Stimulated activated CD4-positive, alpha-beta T cell treated with anti-CD3 and anti-CD28 coated beads, Interleukin-4, amount 100 ng/mL, for 48 hours (primary cell): ENCODE results near the gene ARNT2.
"Not testable (repeated sequence)": the region's sequence is repeated elsewhere in the genome, so short reads cannot be mapped to it uniquely, and the experiment has no call there.

ENCODE experiments used
- DNase-seq, 2 donors: peaks; one replicate each; pipeline ENCODE4 v3.0.0-alpha.2; 2020; ENCODE audit warnings: low read depth in 2 of 2

ARNT2 gene

DNA sequence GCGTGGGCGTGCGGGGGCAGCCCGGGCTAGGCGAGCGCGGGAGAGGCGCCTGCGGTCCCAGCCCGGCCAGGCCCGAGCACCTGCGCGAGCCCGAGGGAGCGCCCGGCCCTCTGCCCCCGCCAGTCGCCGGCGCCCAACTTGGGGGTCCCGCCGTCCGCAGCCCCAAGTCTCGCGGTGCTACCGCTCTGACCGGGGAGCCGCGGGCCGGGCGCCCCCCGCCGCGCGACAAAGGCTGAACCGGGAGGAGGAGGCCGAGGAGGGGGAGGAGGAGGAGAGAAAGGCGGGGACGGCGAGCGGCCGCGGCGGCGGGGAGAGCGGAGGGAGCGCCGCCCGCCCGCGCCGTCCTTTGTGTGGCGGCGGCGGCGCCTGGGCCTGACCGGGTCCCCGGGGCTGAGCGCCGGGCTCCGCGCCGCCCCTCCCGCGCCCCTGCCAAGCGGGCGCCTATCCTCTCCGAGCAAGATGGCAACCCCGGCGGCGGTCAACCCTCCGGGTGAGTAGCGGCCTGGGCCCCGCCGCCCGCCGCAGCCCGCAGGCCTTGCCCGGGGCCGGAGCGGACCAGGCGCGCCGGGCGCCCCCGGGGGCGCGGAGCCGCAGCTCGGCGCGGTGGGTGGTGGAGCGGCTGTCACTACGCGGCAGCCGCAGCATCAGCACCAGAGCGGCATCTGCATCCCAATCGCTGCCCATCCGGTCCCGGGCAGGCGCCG lies at the start of gene ARNT2:
Gene ARNT2 (plus strand): TSS at position 326 of the 704 bp plus-strand sequence. CDS start 134 bp downstream, at position 460.
- DNase-seq, result no peak

DNA sequence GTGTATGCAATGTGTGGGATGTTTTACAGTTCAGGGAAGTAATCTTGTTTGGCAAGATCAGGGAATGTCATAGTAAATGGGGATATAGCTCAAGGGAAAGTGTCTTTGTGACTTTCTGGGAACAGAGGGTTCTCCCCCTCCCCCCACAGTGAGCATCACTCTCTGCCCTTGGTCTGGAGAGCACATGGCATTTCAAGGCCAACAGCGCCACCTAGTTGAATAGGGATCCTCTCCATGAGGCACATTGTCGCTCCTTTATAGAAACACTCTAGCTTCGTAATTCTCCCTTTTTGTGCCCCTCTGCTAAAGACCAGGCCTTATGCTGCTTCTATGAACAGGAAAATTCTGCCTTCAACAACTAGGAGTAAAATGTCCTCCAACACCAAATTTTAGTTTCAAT lies 37.1 kb upstream of the ARNT2 start:
- DNase-seq, result no peak

DNA sequence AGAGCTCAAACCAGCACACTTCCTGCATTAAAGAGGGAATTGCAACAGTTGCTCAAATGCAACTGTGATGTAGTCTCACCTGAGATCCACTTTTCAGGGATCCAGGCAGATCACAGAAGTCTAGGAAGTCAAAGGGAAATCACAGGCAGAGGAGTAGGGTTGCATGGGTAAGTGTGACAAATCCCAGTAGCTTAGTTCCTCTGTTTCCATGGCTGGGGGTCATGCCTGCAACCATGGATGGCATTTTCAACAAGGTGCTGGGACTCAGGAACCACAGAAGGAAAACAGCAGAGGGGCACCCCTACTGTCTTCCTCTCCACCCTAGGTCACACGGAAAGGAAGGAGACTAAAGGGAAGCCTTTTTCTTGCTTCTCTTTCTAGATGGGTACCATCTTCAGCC lies 36.5 kb upstream of the ARNT2 start:
- DNase-seq, result no peak

DNA sequence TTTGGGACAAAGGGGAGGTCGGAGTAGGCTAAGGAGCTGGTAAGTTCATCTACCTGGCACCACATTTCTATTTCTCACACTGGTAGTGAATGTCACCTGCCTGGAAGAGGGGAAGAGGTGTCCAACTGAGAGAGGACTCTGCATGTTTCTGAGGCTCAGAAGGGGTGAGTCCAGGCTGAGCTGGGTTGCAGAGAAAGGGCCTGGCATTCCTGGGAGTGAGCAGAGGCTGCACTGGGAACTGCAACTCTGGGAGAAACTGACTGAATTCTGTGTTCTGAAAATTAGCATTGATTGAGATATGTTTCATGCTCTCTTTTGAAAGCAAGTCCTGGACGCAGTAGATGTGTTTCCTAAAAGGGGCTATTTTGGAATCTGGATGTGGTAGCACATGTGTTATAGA lies 32.3 kb upstream of the ARNT2 start:
- DNase-seq, result no peak

DNA sequence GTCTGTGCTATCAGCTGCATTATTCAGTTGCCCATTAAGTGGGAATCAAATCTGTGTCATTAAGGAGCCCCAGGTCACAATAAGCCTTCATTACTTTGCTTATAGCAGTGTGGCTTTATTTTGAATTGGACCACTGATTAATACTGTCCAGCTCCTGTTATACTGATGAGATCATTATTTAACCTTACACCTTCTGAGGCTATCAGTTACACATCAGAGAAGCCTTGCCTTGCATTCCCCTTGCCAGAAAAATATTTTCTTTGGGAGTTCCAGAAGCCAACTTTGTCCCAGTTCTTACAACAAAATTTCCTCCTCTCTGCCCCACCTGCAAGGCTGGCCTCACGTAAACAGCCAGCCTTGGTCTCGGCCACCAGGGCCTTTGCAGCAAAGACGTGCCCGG lies 29.7 kb upstream of the ARNT2 start:
- no peak for DNase-seq

DNA sequence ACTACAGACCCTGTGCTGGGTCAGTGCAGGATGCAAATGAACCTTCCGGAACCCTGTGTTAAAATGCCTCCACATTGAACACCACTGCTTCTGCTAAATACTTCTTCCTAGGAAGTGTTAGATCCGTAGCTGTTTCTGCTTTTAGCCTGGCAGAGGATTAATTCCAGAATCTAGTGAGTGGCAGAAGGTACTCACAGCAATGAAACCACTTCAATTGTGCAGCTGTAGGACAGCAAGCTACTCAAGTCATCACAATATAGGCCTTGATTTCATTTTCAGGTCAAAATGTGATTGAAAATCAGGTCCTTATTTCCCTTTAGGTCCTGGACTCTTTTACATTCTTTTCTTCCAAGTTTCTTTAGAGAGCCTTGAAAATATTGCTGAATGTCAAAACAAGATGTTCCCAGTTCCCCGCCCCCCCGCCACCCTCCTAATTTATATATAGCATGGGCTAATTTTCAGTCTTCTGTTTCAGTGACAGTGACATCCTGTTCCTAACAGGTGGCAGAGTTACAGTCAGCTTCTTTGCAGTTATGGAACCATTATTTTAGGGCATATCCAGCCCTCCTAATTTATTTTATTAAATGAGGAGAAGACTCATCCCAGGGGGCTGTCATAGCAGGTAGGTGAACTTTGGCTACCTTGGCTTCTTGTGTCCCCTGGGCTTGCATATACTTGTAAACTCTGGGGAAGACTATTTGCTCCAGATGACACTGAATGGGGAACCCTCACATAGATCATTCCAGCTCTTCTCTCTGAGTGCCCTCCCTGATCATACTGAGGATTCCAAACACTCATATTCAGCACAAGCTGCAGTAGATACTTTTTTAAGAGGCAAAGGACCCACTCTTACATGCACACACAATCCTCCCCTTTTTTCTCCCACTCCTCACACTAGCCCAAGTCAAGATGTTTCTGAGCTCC lies 28.0 kb upstream of the ARNT2 start:
- no peak for DNase-seq

DNA sequence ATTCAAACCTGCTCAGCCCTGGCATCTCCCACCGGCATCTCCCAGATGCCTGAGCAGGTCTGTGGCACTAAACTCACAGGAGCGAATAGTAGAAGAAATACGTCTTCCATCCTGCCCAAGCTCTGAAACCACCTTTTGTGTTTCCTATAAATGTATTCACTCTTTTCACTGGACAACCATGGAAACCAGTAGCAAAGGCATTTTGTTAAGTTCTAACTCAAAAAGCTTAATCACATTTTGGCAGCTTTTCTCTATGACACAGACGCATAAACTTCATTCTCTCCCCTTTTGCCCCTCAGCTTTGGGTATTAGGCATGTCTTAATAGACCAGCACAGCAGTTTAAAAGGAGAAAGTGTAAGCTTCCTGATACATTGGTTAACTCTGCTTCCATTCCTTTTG lies 24.5 kb upstream of the ARNT2 start:
- DNase-seq, result no peak

DNA sequence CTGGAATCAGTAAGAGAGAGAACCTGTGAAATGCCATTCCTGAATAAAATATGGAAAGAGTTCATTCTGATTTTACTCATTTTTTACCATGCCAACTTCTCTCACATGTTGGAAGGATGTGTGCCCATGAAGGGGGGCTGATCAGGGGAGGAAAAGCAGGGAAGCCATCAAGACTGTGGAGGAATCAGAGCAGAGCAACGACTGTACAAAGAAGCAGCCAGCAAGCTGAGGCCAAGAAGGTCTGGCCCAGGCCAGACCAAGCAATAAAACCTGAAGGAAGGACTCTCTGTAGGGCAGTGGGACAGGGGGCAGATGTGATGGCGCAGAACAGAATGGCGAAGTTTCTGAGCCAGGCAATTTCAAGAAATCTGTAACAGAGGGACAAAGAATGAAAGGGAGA lies 24.0 kb upstream of the ARNT2 start:
- DNase-seq, result no peak

DNA sequence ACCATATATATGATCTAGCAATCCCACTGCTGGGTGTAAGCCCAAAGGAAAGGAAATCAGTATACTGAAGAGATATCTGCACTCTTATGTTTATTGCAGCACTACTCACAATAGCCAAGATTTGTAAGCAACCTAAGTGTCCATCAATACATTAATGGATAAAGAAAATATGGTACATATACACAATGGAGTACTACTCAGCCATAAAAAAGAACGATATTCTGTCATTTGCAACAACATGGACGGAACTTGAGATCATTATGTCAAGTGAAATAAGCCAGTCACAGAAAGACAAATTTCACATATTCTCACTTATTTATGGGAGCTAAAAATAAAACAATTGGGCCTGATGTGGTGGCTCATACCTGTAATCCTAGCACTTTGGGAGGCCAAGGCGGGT lies 21.9 kb upstream of the ARNT2 start:
- DNase-seq, result no peak

DNA sequence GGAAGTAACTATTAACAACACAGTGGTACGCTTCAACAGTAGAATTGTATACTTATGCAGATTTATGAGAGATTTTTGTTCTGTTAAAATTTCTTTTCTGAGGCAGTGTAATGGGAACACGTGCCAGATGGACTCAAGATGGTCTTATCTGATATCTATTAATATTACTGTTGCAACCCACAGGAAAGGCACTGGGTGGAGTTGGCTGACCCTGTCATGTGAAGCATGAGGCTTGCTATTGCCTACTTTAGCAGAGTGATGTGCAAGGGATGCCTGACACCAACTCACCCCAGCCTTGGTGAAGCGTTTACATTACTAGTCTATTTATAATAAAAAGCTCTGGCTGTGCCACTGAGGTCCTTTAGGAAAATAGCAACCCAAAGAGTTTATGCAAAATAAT lies 19.8 kb upstream of the ARNT2 start:
- DNase-seq, result no peak

DNA sequence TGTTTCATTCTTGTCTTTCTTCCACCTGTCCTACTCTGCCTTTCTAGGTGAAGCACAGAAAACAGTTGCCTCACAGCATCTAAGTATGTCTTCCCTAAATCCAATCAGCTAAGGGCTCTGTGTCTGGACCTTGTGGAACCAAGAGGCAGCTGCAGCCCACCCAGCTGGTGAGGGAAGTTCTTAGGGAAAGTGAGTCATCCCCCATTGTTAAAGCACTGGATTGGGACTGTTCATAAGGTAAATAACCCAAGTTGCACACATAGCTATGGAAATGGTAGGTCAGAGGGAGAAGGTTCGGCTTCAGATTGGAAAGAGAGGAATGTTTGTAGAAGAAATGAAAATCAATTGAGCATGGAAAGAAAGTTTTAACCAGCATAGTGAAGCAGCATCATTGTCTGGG lies 18.0 kb upstream of the ARNT2 start:
- DNase-seq, result no peak

DNA sequence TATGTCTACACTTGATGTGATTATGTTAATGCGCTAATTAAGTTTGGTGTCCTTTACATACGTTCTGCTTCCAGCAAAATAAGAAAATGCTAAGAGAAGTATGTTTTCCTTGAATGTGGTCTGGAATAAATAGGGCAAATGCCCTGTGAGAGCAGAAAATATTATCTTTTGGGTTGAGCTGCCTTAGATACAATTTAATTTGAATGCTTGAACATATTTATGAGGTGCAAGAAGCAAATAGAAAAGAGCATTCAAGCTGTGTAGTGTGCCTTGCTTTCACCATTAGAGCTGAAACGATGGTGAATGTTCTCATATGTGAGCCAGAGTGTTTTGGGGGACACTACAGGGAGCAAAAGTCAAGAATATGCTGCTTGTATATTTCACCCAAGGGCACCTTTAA lies 15.9 kb upstream of the ARNT2 start:
- DNase-seq, result no peak

DNA sequence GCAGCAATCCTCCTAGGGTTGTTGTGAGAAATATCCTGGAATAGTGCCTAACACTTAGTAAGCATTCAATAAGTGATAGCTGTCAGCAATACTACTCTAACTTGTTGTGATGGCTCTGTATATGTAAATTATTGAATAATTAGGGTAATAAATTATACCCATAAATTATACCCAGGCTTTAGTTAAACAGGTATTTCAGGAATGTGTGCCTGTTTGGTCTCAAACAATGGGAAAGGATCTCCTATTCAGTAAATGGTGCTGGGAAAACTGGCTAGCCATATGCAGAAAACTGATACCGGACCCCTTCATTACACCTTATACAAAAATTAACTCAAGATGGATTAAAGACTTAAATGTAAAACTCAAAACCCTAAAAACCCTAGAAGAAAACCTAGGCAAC lies 14.8 kb upstream of the ARNT2 start:
- DNase-seq, result no peak

DNA sequence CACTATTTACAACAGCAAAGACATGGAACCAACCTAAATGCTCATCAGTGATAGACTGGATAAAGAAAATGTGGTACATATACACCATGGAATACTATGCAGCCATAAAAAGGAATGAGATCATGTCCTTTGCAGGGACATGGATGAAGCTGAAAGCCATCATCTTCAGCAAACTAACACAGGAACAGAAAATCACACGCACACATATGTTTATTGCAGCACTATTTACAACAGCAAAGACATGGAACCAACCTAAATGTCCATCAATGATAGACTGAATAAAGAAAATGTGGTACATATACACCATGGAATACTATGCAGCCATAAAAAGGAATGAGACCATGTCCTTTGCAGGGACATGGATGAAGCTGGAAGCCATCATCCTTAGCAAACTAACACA lies 13.2 kb upstream of the ARNT2 start:
- not testable (repeated sequence) for DNase-seq

DNA sequence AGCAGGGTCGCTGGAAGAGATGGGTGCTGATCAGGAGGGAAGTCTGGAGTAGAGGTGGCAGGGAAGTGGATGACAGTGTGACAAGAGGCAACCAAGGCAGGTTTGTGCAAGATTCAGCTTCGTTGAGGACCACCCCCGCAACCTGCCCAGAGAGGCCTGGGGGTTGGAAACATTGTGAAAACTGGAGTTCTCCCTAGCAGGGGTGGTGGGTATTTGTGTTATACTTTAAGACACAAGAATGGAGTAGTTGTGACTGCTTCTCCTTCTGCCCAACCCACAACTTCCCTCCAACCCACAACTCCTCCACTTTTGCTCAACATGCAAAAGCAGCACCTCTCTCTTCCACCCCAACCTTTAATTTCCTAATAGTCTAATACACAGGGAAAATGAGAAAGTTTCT lies 8.6 kb upstream of the ARNT2 start:
- DNase-seq, result no peak

DNA sequence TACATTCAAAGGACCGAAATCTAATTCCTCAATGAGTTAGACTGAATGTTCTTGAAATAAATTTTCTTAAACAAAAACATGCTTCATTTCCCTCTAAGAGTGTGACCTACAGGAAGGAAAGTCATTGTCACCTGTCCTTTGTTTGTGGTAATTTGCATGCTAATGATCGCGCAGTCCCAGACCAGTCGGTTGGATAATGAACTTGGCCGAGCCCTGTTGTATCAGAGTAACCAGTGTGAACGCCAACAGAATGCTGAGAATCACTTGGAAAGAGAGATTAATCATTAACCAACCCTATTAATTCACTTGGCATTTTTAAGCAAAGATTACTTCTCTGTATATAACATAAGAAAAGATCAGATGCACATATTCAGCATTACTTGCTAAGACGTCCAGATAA lies 8.1 kb upstream of the ARNT2 start:
- no peak for DNase-seq

DNA sequence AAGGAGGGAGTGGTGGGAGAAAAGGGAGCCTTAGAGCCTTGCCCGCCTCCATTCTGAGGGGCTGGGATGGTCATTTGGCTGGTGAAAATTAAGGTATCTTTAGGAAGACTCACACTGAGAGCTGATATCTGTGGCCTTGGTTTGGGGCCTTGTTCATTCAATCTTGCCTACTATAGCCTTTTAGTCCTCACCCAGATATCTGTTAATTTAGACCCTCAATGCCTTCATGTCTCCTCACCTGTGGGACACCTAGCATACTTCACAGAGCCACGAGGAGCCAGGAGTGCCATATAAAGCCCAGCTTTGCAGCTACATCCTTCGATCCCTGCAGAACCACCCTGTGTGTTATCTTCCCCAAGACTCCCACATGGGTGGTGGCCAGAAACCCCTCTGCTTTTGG lies 4.7 kb upstream of the ARNT2 start:
- DNase-seq, result no peak

DNA sequence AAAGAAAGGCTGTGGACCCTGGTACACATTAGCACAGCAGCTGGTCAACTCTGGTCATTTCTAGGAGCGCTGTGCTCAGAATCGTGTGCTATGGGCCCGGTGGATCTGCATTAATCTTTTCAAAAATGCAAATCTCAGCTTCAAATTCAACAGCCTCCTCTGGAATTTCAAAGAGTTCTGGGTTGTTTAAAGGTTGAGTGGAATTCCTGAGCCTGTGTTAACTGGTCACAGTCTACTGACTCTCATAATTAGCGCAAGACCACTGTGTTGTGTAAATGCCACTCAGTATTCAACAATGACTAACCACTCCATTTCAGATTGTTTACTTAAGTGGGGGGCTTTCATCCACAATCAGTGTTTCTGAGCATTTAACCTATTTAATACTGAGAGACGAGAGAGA lies 2.7 kb upstream of the ARNT2 start:
- DNase-seq, result no peak

DNA sequence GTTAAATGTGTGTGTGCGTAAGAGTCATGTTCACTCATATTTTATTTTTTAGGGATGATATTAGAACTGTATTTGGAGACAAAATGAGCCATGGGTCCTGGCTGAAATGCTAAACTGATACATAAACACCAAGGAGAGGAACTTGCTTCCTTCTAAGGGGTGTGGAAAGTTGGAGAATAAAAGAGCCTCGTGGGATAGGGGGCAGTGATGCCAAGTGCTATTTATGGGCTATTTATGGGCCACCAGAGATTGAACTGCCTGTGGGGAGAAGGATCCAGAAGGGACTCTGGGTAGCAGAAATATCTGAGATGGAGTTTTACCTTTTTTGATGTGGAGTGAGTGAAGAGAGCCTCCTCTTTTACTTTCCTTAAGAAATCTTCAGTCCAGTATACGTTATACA lies 1.8 kb upstream of the ARNT2 start:
- DNase-seq, result no peak

DNA sequence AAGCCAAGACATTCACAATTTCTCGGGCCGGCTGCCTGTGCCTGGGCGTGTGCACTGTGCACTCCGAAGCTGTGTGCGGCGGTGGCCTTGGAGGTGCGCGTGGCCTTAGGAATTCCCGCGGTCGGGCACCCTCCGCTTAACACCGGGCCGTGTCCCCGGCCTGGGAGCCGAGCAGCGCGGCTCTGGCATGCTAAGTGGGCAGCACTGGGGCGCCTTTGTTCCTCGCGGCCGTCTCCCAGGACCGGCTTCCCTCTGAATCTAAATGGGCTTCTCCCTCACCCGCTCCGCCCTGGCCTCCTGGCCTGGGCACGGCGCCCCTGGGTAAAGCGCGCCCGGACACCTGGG lies 498 bp upstream of the ARNT2 start:
- DNase-seq, result no peak

DNA sequence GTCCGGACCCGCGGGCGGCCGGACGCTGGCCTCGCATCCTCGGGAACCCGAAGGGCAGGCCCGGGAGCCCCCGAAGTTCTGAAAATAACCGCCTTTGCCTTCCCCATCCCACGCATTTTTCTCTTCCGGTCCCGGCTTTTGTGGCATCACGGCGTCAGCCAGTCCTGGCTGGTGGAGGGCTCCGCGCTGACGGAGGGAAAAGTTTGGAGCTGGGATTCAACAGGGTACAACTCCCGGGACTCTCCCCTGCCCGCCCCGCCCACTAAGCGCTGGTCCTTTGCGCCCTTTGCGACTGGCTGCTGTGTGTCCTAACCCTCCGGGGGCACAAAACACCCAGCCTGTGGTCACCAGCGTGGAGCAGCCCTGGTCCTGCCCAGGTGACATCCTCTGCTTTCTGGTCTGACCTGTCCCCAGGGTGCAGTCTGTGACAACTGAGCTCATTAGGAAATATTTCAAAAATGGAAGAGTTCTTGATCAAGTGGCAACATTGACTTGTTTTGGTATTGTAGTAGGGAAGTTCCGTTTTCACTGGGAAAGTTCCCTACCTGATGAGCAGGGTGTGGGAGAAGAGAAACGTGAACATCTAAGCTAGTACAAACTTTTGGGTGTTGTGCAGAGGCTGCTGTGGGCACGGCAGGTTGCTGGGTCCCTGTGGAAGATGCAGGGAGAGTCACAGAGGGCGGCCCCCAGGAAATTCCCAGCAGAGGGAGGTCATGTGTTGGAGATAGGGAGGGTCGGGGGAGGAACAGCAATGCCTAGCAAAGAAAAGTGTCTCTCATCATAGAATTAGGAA lies 775 bp downstream of the ARNT2 start:
- DNase-seq, result peak in 1 of 2 donors; percentile 8

DNA sequence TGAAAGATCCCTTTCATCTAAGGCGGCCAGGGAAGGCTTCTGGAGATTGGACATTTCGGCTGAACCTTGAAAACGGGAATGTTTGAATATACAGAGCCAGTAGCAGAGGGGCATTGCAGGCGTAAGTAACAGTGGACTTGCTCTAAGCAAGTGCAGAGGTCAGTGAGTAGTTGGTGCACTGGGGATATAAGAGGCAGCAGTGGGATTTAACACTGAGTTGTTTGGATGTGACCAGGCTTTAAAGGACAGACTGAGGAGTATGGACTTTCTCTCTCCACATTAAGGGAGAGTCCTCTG lies 1.3 kb downstream of the ARNT2 start:
- no peak for DNase-seq

DNA sequence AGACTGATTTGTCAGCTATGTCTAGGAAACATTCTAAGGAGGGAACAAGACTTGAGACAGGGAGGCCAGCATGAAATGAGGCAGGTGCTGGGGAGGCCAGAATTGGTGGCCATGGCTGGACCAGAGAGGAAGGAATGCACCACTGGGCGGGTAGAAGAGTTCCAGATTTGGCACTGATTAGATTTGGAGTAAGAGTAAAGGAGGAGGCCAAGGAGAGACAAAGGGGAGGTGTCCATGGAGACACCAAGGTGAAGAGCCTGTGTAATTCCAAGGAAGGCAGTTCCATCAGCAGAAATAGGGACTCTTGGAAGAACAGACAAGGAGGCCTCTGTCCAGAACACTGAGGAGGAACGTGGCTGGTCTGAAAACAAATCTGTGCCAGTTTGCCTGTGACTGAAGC lies 1.8 kb downstream of the ARNT2 start:
- DNase-seq, result no peak
